ENCODE measurements around the gene USP31. TPM values are rescaled to one million over a fixed set of nuclear protein-coding genes. Genes with fewer than 3 reads are reported as not detected.

Gene USP31
- total RNA-seq, 2 experiments from 2014 or later = 9.6 to 9.9 TPM

GRCh38 chr16:23072769-23073549, 76.3 kb downstream of the USP31 start:
- ChIA-PET POLR2A (no interaction called here), CTCF (interaction anchor here (0.5 kb wide), 1 partner anchor 114 kb away, joined by 3 read pairs; no protein-coding TSS in a partner anchor)

DNA sequence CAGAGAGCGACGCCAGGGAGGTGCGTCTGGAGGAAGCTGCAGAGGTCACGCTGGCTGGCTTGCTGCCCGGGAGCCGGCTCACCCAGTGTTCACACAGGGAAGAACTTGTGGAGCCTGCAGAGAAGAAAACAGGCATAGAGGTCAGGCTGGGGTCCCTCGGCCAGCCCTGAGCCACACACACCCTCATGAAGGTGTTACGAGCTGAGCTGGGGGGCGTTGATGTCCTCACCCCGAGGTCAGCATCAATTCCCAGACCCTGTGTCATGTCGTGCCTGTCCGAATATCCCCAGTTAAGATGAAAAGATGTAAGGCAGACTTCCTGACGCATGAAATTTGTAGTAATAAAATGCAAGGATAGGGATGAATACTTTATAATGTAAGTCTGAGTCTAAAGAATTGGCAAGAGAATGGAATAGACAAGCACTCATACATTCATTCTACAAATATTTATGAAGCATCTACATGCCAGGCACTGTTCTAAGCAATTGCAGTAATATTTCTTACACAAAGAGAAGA, 77.1 kb downstream of the USP31 start:
- POLR2A ChIA-PET = no interaction called here
- CTCF ChIA-PET = no interaction called here

DNA sequence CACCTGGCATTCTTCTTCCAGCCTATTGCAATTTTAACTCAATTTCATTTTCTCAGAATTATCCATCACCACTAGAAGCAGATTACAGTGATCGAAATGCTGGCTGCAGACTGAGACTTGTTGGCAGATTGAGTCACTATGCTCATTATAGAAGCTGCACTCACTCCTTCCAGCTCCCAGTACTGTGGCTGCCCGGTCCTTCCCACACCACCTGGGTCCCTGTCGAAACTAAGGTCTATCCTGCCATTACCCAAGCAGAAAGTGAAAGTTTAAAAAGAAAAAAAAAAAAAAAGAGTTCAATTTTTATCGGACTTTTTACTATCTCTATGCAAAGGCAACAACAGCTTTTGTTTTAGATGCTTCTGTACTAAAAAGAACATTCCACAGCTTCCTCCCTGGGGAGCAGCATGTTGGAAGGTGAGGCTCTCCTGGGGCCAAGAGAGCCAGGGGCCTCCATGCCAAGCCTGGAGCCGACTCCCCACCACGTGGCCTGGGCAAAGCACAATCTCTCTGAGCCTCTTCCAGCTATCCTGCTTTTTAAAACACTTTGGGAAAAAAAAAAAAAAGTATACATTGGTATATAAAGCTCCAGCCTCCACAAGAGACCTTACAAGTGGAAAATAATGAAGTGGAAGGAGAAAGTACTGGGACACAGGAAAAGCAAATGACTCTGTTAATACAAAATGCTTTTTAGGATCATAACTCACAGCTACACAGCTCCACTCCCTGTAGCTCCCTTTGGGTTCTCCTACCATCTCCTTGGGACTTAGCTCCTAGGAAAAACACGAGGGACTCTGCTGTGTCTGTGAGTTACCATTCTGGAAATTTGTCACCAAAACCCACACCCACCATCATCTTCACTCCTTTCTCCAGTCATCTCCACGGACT, 77.8 kb downstream of the USP31 start:
- POLR2A ChIA-PET = no interaction called here
- CTCF ChIA-PET = no interaction called here

GRCh38 chr16:23069844-23070243, 79.4 kb downstream of the USP31 start:
- ChIA-PET POLR2A (no interaction called here), CTCF (no interaction called here)

- POLR2A ChIA-PET = no interaction called here
- CTCF ChIA-PET = no interaction called here
Observed at GRCh38 chr16:23068079-23068736, 81.0 kb downstream of the USP31 start.

DNA sequence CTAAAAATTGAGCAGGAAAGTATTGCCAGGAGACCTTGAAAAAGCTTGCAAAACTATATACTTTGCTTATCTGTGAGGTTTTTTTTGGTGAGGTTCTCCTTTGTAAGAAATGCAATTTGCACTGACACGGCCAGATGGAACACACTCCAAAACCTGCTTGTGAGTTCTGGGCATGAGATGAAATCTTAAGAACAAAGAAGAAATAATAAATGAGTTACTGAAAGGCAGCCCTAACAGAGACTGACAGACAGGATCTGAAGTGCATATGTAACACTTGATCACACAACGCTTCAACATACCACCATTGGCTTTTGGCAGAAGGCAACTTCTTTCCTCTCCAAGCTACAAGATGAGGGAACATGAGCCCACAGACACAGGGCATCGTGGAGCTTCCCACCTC, 82.6 kb downstream of the USP31 start:
- POLR2A ChIA-PET = no interaction called here

DNA sequence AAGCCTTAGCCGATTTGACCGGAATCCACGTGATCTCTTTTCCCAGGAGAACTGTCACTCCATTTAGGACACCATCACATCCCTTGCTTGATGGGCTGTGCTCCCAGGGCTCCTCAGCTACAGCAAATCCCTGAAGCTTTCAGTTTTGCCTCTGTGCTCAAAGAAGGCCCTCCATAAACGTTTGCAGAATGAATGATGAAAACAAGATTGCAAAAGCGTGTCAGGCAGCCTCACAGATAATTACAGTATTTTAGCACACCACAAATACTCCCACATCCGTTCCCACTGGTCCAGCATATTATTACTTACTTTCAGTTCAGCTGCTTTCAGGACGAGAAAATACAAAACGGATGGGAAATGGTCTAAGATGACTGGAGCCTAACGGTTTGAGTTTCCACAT, 84.6 kb downstream of the USP31 start:
- ChIA-PET POLR2A (no interaction called here), CTCF (interaction anchor here (1.8 kb wide), 1 partner anchor 12 kb away, joined by 3 read pairs; no protein-coding TSS in a partner anchor)

More for the DNA sequence above, 82.6 kb downstream of the USP31 start:
- CTCF ChIA-PET = interaction anchor here (1.4 kb wide), 1 partner anchor 368 kb away, joined by 3 read pairs; no protein-coding TSS in a partner anchor

DNA sequence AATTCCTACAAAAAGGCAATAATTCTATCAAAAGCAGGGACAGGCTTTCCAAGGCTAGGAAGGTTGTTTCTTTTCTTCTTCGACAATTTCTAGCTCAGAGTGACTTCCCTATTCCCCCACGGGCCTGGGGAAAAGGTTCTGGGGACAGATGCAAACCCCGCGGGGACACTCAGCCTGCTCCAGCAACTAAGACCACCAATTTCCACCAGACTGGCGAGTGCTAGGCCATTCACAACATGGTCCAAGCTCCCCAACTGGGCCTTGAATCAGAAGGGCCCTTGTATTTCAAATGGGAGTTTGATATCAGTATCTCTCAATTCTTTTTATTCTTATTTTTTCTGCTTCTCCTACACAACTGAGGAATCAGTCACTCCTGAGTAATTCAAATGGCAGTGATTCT, 86.7 kb downstream of the USP31 start:
- CTCF ChIA-PET = no interaction called here
- POLR2A ChIA-PET = no interaction called here

- CTCF ChIA-PET = interaction anchor here (0.7 kb wide), 2 partner anchors 163 to 1339 kb away, joined by 3 read pairs; no protein-coding TSS in a partner anchor
Observed at GRCh38 chr16:23061669-23062068, 87.6 kb downstream of the USP31 start.

DNA sequence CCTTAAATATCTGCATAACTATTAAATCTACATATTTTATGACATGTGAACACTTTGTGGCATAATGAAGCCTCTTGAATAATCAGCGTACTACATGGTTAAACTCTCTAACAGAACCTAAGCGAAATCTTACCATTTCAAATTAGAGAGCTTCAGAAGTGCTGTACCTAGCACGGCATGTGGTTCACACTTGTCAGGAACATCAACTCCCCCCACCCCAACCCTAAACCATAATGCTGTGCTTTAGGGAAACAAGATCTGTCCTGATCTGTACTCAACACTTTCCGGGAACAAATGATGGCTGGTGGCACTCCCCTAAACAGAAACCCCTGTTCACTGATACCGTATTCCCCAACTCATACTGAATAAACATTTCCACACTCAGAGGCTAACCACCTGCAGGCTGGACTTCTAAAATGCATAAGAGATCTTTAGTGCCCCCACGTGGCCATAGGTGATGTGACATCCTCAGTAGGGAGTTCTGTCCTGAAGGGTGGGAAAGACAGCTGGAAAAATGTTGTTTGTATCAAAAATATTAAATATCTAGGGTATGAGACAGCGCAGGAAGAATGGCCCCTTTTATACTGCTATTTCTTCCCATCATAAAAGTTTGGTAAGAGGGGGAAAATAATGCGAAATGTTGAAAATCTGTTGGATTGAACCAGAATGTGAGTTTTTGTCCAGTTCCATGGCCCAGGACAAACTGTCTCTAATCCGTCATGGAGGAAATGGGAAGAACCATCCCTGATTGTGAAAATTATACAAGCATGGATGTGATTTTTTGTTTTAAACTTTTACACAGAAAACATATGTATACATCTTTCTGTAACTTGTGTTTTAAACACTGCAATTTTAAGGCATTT, 88.6 kb downstream of the USP31 start:
- POLR2A ChIA-PET = no interaction called here
- CTCF ChIA-PET = interaction anchor here (0.9 kb wide), 2 partner anchors 364 to 376 kb away, joined by 3 read pairs; no protein-coding TSS in a partner anchor

More at GRCh38 chr16:23061669-23062068, 87.6 kb downstream of the USP31 start:
- POLR2A ChIA-PET = no interaction called here

DNA sequence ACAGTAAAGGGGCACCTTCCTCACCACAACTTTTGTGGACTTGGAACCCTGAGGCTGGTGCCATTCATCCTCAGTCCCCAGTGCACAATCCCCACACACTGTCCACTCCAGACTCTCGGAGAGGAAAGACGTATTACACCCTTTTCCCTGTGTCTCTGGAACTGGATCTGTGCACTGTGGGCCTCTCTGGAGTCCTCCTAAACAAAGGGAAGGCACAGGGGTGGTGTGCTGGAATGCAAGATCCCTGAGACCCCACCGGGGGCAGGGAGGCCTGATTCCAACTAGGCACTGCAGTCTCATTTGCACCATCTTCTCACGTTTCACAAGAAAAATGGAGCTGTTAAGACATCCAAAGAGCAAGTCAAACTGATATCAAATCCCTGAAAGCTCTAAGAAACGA, 89.8 kb downstream of the USP31 start:
- ChIA-PET POLR2A (no interaction called here), CTCF (interaction anchor here (0.6 to 0.9 kb wide), 2 partner anchors 363 to 1506 kb away, joined by 3 to 5 read pairs; no protein-coding TSS in a partner anchor)

DNA sequence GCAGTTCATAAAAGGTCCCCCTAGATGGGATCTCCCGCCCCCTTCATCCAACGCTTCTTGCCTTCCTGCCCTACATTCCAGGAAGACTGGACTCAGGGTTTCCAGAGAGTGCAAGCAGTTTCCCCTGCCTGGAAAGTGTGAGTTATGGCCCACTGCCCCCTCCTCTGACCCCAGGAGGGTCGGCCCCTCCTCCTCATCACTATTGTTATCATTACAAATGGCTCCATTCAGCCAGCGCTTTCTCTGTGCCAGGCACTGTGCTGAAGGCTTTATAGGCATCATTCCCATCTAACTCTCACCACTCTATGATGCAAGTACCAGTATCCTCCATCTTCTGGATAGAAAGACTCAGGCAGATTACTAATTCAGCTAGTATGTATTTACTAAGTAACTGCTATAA, 90.7 kb downstream of the USP31 start:
- ChIA-PET POLR2A (no interaction called here), CTCF (no interaction called here)

GRCh38 chr16:23057013-23057596, 92.1 kb downstream of the USP31 start:
- POLR2A ChIA-PET = no interaction called here
- CTCF ChIA-PET = no interaction called here

DNA sequence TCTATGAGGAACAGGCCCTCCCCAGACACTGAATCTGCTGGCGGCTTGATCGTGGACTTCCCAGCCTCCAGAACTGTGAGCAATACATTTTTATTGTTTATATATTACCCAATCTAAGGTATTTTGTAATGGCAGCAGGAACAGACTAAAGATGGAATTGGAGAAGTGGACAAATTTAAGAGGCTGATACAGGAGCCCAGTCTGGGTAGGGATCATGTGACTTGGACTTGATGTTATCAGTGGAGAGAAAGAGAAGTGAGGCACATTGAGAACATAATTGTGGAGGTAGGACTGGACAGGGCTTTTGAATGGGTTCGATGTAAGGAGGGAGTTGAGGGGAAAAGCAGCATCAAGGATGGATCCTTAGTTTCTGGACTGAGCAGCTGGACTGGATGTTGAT, 93.8 kb downstream of the USP31 start:
- POLR2A ChIA-PET = no interaction called here
- CTCF ChIA-PET = no interaction called here

DNA sequence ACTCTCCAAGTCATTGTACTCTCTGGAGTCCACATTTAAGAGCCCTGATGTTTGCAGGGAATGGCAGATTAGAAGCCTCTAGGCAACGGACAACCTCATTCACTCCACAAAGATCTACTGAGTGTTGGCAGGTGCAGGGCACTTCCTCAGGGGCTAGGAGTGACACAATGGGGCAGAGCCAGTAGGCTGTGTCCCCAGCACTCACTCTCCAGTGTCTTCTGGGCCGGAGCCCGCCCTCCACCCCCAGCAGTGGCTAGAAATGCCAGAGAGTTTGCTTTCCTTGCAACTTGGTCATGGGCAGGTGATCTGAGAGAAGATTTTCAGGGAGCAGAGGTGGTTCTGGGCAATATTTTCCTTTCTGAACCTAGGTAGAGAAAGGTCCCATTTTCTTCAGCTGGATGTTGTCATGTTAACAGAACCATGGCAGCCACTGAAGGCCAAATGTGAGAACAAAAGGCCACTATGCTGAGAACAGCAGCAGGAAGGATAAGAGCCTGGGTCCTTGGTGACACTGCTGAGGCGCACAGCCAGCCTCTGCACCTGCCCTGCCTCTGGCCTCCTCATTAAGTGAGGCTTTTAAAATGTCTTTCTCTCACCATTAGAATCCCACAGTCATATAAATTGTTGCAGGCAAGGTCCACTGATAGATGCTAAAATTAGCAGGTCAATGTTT, 96.2 kb downstream of the USP31 start:
- ChIA-PET POLR2A (no interaction called here), CTCF (no interaction called here)

GRCh38 chr16:23052221-23052620, 97.0 kb downstream of the USP31 start:
- CTCF ChIA-PET = no interaction called here
- POLR2A ChIA-PET = no interaction called here

- ChIA-PET POLR2A (no interaction called here), CTCF (interaction anchor here (0.7 kb wide), 1 partner anchor 190 kb away, joined by 3 read pairs; no protein-coding TSS in a partner anchor)
Observed at GRCh38 chr16:23051587-23051986, 97.7 kb downstream of the USP31 start.

DNA sequence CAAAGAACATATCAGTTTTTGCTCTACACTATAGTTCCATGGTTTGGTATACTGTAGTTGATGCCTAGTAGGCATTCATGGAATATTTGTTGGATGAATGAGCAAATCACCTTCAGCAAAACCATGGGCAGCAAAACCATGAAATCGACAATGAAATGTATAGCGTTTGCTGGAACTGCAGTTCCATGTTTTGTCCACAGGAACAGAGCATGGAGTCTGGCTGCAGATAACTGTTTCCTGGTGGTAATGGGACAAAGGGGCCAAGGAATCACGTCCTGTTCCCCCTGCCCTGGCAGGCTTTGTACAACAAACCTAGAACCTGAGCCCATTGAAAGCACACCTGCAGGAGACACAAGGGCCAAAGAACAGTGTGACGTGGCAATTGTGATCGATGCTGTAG, 101.1 kb downstream of the USP31 start:
- POLR2A ChIA-PET = no interaction called here
- CTCF ChIA-PET = no interaction called here
